WTC11 (cell line): ENCODE results near the gene ZC3H8. TPM values are rescaled to one million over a fixed set of nuclear protein-coding genes. Genes with fewer than 3 reads are reported as not detected.

Experiments used
- ATAC-seq: fragments of 200-7000 bp; cut with Tn5 transposase; 2 replicates; pipeline ENCODE4 v1.10.0; 2021; ENCODE audit warnings: mild to moderate bottlenecking, moderate library complexity
- CTCF ChIA-PET: fragments of 300-600 bp; sonication (Branson Sonifier 250); formaldehyde crosslinking; loops from one replicate; lab custom pipeline; 2021; ENCODE audit warnings: antibody characterized with exemption; lab: Charles Lee
- POLR2A ChIA-PET: fragments of 350-600 bp; sonication (Branson Sonifier 250); formaldehyde crosslinking; loops from one replicate; lab custom pipeline; 2021; ENCODE audit warnings: antibody characterized with exemption; lab: Charles Lee
- DNase-seq: peaks from one replicate; pipeline ENCODE4 v3.0.0; 2021; ENCODE audit warnings: low spot score
- H3K27ac Mint-ChIP-seq: 2 replicates; pipeline ENCODE4 v1.8.0; 2021; ENCODE audit warnings: mixed read lengths
- H3K27me3 Mint-ChIP-seq: 2 replicates; pipeline ENCODE4 v1.8.0; 2021; ENCODE audit warnings: low read depth, mild to moderate bottlenecking, moderate library complexity, mixed read lengths
- H3K36me3 Mint-ChIP-seq: 2 replicates; pipeline ENCODE4 v1.8.0; 2021; ENCODE audit warnings: mixed read lengths
- H3K4me1 Mint-ChIP-seq: 2 replicates; pipeline ENCODE4 v1.8.0; 2022; ENCODE audit warnings: mixed read lengths
- H3K4me3 Mint-ChIP-seq: 2 replicates; pipeline ENCODE4 v1.8.0; 2021; ENCODE audit warnings: mild to moderate bottlenecking, moderate library complexity, mixed read lengths
- H3K9me3 Mint-ChIP-seq: 2 replicates; pipeline ENCODE4 v1.8.0; 2021; ENCODE audit warnings: mixed read lengths
- E2F5 ChIP-seq: sonication (generic); formaldehyde crosslinking; IDR thresholded peaks from 2 replicates; pipeline ENCODE4 v1.8.1; 2022; ENCODE audit warnings: mild to moderate bottlenecking, moderate library complexity, missing genetic modification reagents
- EMX1 ChIP-seq: fragments of 250-450 bp; sonication (Bioruptor Pico); IDR thresholded peaks from 2 replicates; pipeline ENCODE4 v1.8.0; 2021; ENCODE audit warnings: mild to moderate bottlenecking
- KAT7 ChIP-seq: sonication (generic); formaldehyde crosslinking; IDR thresholded peaks from 2 replicates; pipeline ENCODE4 v1.8.1; 2023; ENCODE audit warnings: missing genetic modification reagents, mild to moderate bottlenecking, borderline replicate concordance
- NR1H2 ChIP-seq: sonication (generic); formaldehyde crosslinking; IDR thresholded peaks from 2 replicates; pipeline ENCODE4 v1.9.0; 2021; ENCODE audit warnings: mild to moderate bottlenecking, moderate library complexity, missing genetic modification reagents
- SOX15 ChIP-seq: fragments of 250-450 bp; sonication (Bioruptor Pico); IDR thresholded peaks from 2 replicates; pipeline ENCODE4 v1.9.0; 2021; ENCODE audit warnings: mild to moderate bottlenecking
- STAT6 ChIP-seq: sonication (generic); formaldehyde crosslinking; conservative IDR thresholded peaks from 2 replicates; pipeline ENCODE4 v1.8.1; 2023; ENCODE audit warnings: mild to moderate bottlenecking, low read depth, missing genetic modification reagents, moderate library complexity
- TCF7 ChIP-seq: sonication (generic); formaldehyde crosslinking; IDR thresholded peaks from 2 replicates; pipeline ENCODE4 v1.8.0; 2022; ENCODE audit warnings: mild to moderate bottlenecking, low read depth, missing genetic modification reagents, moderate library complexity
- total RNA-seq: library from RNA; stranded (reverse); gene quantifications from 3 replicates; pipeline ENCODE4 v1.2.3, GENCODE V29; 2021
- TF ChIP-seq, protein P1 (sequence below): sonication (generic); formaldehyde crosslinking; IDR thresholded peaks from 2 replicates; pipeline ENCODE4 v1.8.1; 2022; ENCODE audit warnings: missing genetic modification reagents, borderline replicate concordance
- TF ChIP-seq, protein P2 (sequence below): fragments of 250-450 bp; sonication (Bioruptor Pico); IDR thresholded peaks from 2 replicates; pipeline ENCODE4 v1.9.0; 2021; ENCODE audit warnings: mild to moderate bottlenecking
- TF ChIP-seq, protein P3 (sequence below): sonication (generic); formaldehyde crosslinking; IDR thresholded peaks from 2 replicates; pipeline ENCODE4 v1.8.0; 2022; ENCODE audit warnings: missing genetic modification reagents

Gene ZC3H8
- total RNA-seq, 1 experiment from 2014 or later, result 5.7 TPM

DNA sequence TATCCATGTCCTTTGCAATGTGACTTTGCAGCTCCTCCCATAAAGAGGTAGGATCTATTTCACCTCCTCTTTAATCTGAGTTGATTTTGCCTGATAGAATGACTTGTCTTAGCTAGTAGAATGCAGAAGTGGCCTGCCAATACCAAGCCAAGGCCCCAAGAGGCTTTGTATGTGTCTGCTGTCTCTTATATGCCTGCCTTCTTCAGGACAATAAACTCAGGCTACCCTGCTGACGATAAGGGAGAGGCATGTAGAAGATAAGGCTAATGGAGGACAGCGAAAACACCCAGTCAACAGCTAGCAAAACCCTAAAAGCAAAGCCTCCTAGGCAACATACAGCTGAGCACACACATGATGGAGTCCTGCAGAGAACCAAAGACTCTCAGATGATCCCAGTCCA lies 1.8 kb upstream of the ZC3H8 start:
- H3K4me1 Mint-ChIP-seq, result peaks cover 21% of the 10 kb centered on the region
- no peaks in the 10 kb centered on the region; the same call in 1 of the 2 replicates for H3K9me3 Mint-ChIP-seq
- H3K27me3 Mint-ChIP-seq, result no peaks in the 10 kb centered on the region; the same call in 1 of the 2 replicates
- H3K36me3 Mint-ChIP-seq, result no peaks in the 10 kb centered on the region
- no peak overlapping the region for H3K27ac Mint-ChIP-seq
- H3K4me3 Mint-ChIP-seq, result no peak overlapping the region
- ChIA-PET POLR2A (no interaction called here), CTCF (interaction anchor here (0.7 kb wide), 1 partner anchor 942 kb away, joined by 3 read pairs; no protein-coding TSS in a partner anchor)
- TF ChIP-seq SOX15 (CRISPR knock-in tag), result no peak
- TF ChIP-seq, protein P1, sequence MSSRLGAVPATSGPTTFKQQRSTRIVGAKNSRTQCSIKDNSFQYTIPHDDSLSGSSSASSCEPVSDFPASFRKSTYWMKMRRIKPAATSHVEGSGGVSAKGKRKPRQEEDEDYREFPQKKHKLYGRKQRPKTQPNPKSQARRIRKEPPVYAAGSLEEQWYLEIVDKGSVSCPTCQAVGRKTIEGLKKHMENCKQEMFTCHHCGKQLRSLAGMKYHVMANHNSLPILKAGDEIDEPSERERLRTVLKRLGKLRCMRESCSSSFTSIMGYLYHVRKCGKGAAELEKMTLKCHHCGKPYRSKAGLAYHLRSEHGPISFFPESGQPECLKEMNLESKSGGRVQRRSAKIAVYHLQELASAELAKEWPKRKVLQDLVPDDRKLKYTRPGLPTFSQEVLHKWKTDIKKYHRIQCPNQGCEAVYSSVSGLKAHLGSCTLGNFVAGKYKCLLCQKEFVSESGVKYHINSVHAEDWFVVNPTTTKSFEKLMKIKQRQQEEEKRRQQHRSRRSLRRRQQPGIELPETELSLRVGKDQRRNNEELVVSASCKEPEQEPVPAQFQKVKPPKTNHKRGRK (CRISPR knock-in tag), result no peak
- no peak for TF ChIP-seq EMX1 (CRISPR knock-in tag)
- TF ChIP-seq KAT7 (CRISPR knock-in tag), result no peak
- TF ChIP-seq, protein P2, sequence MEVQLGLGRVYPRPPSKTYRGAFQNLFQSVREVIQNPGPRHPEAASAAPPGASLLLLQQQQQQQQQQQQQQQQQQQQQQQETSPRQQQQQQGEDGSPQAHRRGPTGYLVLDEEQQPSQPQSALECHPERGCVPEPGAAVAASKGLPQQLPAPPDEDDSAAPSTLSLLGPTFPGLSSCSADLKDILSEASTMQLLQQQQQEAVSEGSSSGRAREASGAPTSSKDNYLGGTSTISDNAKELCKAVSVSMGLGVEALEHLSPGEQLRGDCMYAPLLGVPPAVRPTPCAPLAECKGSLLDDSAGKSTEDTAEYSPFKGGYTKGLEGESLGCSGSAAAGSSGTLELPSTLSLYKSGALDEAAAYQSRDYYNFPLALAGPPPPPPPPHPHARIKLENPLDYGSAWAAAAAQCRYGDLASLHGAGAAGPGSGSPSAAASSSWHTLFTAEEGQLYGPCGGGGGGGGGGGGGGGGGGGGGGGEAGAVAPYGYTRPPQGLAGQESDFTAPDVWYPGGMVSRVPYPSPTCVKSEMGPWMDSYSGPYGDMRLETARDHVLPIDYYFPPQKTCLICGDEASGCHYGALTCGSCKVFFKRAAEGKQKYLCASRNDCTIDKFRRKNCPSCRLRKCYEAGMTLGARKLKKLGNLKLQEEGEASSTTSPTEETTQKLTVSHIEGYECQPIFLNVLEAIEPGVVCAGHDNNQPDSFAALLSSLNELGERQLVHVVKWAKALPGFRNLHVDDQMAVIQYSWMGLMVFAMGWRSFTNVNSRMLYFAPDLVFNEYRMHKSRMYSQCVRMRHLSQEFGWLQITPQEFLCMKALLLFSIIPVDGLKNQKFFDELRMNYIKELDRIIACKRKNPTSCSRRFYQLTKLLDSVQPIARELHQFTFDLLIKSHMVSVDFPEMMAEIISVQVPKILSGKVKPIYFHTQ, result no peak
- TF ChIP-seq TCF7 (CRISPR knock-in tag), result no peak
- no peak for TF ChIP-seq E2F5 (CRISPR knock-in tag)
- ATAC-seq, result no peak
- DNase-seq, result no peak

DNA sequence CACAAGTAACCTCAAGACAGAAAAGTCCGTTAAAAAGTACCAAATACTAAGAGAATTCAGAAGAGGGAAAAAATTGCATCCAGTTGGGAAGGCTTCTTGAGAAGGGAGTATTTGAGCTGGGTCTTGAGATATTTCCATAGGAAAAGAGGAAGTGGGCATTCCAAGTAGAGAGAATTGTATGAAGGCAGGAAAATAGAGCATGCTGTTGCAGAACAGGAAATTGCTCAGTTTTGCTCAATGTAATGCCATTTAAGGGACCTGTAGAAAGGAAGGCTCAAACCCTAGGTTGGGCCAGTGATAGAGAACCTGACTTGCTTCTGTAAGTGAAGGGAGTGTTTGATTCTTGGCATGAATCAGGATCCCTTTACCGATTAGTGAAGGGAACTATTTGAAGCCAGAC lies 1.0 kb upstream of the ZC3H8 start:
- no peak for ATAC-seq
- no peak for DNase-seq
- Mint-ChIP-seq H3K27me3 (no peaks in the 10 kb centered on the region; the same call in 1 of the 2 replicates), H3K27ac (no peak overlapping the region), H3K9me3 (no peaks in the 10 kb centered on the region), H3K4me3 (peak overlapping the region; percentile 79), H3K4me1 (peaks cover 21% of the 10 kb centered on the region), H3K36me3 (no peaks in the 10 kb centered on the region)
- TF ChIP-seq STAT6 (no peak), NR1H2 (CRISPR knock-in tag) (no peak)
- TF ChIP-seq, protein P3, sequence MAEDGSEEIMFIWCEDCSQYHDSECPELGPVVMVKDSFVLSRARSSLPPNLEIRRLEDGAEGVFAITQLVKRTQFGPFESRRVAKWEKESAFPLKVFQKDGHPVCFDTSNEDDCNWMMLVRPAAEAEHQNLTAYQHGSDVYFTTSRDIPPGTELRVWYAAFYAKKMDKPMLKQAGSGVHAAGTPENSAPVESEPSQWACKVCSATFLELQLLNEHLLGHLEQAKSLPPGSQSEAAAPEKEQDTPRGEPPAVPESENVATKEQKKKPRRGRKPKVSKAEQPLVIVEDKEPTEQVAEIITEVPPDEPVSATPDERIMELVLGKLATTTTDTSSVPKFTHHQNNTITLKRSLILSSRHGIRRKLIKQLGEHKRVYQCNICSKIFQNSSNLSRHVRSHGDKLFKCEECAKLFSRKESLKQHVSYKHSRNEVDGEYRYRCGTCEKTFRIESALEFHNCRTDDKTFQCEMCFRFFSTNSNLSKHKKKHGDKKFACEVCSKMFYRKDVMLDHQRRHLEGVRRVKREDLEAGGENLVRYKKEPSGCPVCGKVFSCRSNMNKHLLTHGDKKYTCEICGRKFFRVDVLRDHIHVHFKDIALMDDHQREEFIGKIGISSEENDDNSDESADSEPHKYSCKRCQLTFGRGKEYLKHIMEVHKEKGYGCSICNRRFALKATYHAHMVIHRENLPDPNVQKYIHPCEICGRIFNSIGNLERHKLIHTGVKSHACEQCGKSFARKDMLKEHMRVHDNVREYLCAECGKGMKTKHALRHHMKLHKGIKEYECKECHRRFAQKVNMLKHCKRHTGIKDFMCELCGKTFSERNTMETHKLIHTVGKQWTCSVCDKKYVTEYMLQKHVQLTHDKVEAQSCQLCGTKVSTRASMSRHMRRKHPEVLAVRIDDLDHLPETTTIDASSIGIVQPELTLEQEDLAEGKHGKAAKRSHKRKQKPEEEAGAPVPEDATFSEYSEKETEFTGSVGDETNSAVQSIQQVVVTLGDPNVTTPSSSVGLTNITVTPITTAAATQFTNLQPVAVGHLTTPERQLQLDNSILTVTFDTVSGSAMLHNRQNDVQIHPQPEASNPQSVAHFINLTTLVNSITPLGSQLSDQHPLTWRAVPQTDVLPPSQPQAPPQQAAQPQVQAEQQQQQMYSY, result no peak
- CTCF ChIA-PET, result no interaction called here
- POLR2A ChIA-PET, result no interaction called here
